Esophagus muscularis mucosa (tissue), 3 donors: Measurements from ENCODE around the gene SH2D3A.

ENCODE experiments used
- CTCF ChIP-seq, 3 experiments: fragments of 200-600 bp in 2 of 3; fragments of 450-650 bp in 1 of 3; sonication (generic) in 2 of 3; IDR thresholded peaks; one replicate each; pipeline ENCODE4 v1.5.1; 2017 to 2019; ENCODE audit warnings: antibody characterized with exemption in 3 of 3, mild to moderate bottlenecking in 2 of 3, moderate library complexity in 1 of 3
- EP300 ChIP-seq: sonication (generic); formaldehyde crosslinking; IDR thresholded peaks from one replicate; pipeline ENCODE4 v1.6.1; 2017; ENCODE audit warnings: antibody characterized with exemption

GRCh38 chr19:6718111-6718740 lies 49.0 kb downstream of the SH2D3A start:
- TF ChIP-seq CTCF (IDR thresholded peaks at IDR 0.05) (no peak), EP300 (no peak)
